ENCODE results near the gene NR4A1. TPM values are rescaled to one million over a fixed set of nuclear protein-coding genes. Genes with fewer than 3 reads are reported as not detected.

NR4A1 gene
- polyA plus RNA-seq, 1 donor (not counting 4 experiments of a cell fraction or from before 2014, with no cell fraction given) = 3.9 TPM

GRCh38 chr12:52046859-52047258 is 4.4 kb upstream of the NR4A1 start:
- no peak overlapping the region for H3K4me2 ChIP-seq (ENCODE audit: control insufficient read depth, extremely low read depth, insufficient read depth, low read depth, low read length)
- TF ChIP-seq EZH2 (IDR thresholded peaks at IDR 0.05; ENCODE audit: low read length) = no peak
- no peak for TF ChIP-seq CTCF (optimal IDR thresholded peaks at IDR 0.05 in 1 of 3, IDR thresholded peaks at IDR 0.05 in 1 of 3, conservative IDR thresholded peaks at IDR 0.05 in 1 of 3; ENCODE audit: extremely low read depth in 1 of 3, insufficient read depth in 2 of 3, low read length in 3 of 3)
- dilution Hi-C loops (cut with MboI; ENCODE audit: extremely low pct_ligation_motif_present, low sequenced_read_pairs) = no loop called here
- no peaks in the 10 kb centered on the region for H3K79me2 ChIP-seq (ENCODE audit: control insufficient read depth, insufficient read depth, low read length)
- H3K9me3 ChIP-seq (ENCODE audit: control insufficient read depth, low read depth, low read length) = no peaks in the 10 kb centered on the region
- no peaks in the 10 kb centered on the region for H3K9me1 ChIP-seq (ENCODE audit: control insufficient read depth, extremely low read depth, insufficient read depth, low read length)
- peaks cover 12% of the 10 kb centered on the region for H3K4me1 ChIP-seq (ENCODE audit: control insufficient read depth, extremely low read depth, insufficient read depth, low read length)
- no peak overlapping the region for H2AFZ ChIP-seq (ENCODE audit: control insufficient read depth, low read length)
- FAIRE-seq = no peak
- no peak overlapping the region for H3K9ac ChIP-seq (ENCODE audit: control insufficient read depth, extremely low read depth, insufficient read depth, low read length)
- DNase-seq (ENCODE audit: low read depth, low spot score) = no peak
- H3K4me3 ChIP-seq (ENCODE audit: control insufficient read depth in 2 of 3, extremely low read depth in 1 of 3, insufficient read depth in 2 of 3, low read depth in 1 of 3, low read length in 3 of 3) = no peak overlapping the region
- H3K36me3 ChIP-seq (ENCODE audit: control insufficient read depth in 2 of 2, extremely low read depth in 1 of 2, insufficient read depth in 2 of 2, low read length in 2 of 2) = no peaks in the 10 kb centered on the region
- no peaks in the 10 kb centered on the region for H4K20me1 ChIP-seq (ENCODE audit: control insufficient read depth, extremely low read depth, insufficient read depth, low read length)
- no peaks in the 10 kb centered on the region for H3K27me3 ChIP-seq (ENCODE audit: control insufficient read depth, extremely low read depth, insufficient read depth, low read length)
- H3K27ac ChIP-seq (ENCODE audit: control insufficient read depth, insufficient read depth, low read length) = no peak overlapping the region

GRCh38 chr12:52049286-52049685 is 2.0 kb upstream of the NR4A1 start:
- H3K4me1 ChIP-seq (ENCODE audit: control insufficient read depth, extremely low read depth, insufficient read depth, low read length) = peaks cover 23% of the 10 kb centered on the region
- H3K4me3 ChIP-seq (ENCODE audit: control insufficient read depth in 2 of 3, extremely low read depth in 1 of 3, insufficient read depth in 2 of 3, low read depth in 1 of 3, low read length in 3 of 3) = no peak overlapping the region
- H3K36me3 ChIP-seq (ENCODE audit: control insufficient read depth in 2 of 2, extremely low read depth in 1 of 2, insufficient read depth in 2 of 2, low read length in 2 of 2) = no peaks in the 10 kb centered on the region
- H3K27ac ChIP-seq (ENCODE audit: control insufficient read depth, insufficient read depth, low read length) = no peak overlapping the region
- no peak overlapping the region for H3K9ac ChIP-seq (ENCODE audit: control insufficient read depth, extremely low read depth, insufficient read depth, low read length)
- no peaks in the 10 kb centered on the region for H3K9me3 ChIP-seq (ENCODE audit: control insufficient read depth, low read depth, low read length)
- H4K20me1 ChIP-seq (ENCODE audit: control insufficient read depth, extremely low read depth, insufficient read depth, low read length) = no peaks in the 10 kb centered on the region
- dilution Hi-C loops (cut with MboI; ENCODE audit: extremely low pct_ligation_motif_present, low sequenced_read_pairs) = no loop called here
- DNase-seq (ENCODE audit: low read depth, low spot score) = no peak
- H2AFZ ChIP-seq (ENCODE audit: control insufficient read depth, low read length) = no peak overlapping the region
- H3K9me1 ChIP-seq (ENCODE audit: control insufficient read depth, extremely low read depth, insufficient read depth, low read length) = no peaks in the 10 kb centered on the region
- no peaks in the 10 kb centered on the region for H3K79me2 ChIP-seq (ENCODE audit: control insufficient read depth, insufficient read depth, low read length)
- no peak for FAIRE-seq
- H3K27me3 ChIP-seq (ENCODE audit: control insufficient read depth, extremely low read depth, insufficient read depth, low read length) = no peaks in the 10 kb centered on the region
- no peak overlapping the region for H3K4me2 ChIP-seq (ENCODE audit: control insufficient read depth, extremely low read depth, insufficient read depth, low read depth, low read length)
- no peak for TF ChIP-seq CTCF (optimal IDR thresholded peaks at IDR 0.05 in 1 of 3, IDR thresholded peaks at IDR 0.05 in 1 of 3, conservative IDR thresholded peaks at IDR 0.05 in 1 of 3; ENCODE audit: extremely low read depth in 1 of 3, insufficient read depth in 2 of 3, low read length in 3 of 3)
- TF ChIP-seq EZH2 (IDR thresholded peaks at IDR 0.05; ENCODE audit: low read length) = no peak

All from keratinocyte (primary cell).